Neural progenitor cell (in vitro differentiated cells): ENCODE measurements around the gene ANKS1B. TPM values are rescaled to one million over a fixed set of nuclear protein-coding genes. Genes with fewer than 3 reads are reported as not detected.

Experiments
- DNase-seq: peaks from one replicate; pipeline ENCODE4 v3.0.0-alpha.2; 2016; ENCODE audit warnings: low spot score
- H2AFZ ChIP-seq: fragments of 200-600 bp; sonication (generic); replicated peaks from 2 replicates; pipeline ENCODE4 v1.6.1; 2016; ENCODE audit warnings: antibody characterized with exemption
- H3F3A ChIP-seq: fragments of 200-600 bp; sonication (generic); 2 replicates; pipeline ENCODE4 v1.6.1; 2016; ENCODE audit warnings: antibody characterized with exemption, low read depth
- H3K27ac ChIP-seq: fragments of 200-600 bp; sonication (generic); 2 replicates; pipeline ENCODE4 v1.5.1; 2016; ENCODE audit warnings: mild to moderate bottlenecking
- H3K27me3 ChIP-seq: fragments of 200-600 bp; sonication (generic); 2 replicates; pipeline ENCODE4 v1.6.1; 2016; ENCODE audit warnings: mild to moderate bottlenecking, moderate library complexity
- H3K36me3 ChIP-seq: fragments of 200-600 bp; sonication (generic); 2 replicates; pipeline ENCODE4 v1.5.1; 2016
- H3K4me1 ChIP-seq: fragments of 200-600 bp; sonication (generic); 2 replicates; pipeline ENCODE4 v1.6.1; 2016; ENCODE audit warnings: mixed run types
- H3K4me2 ChIP-seq: fragments of 200-600 bp; sonication (generic); 2 replicates; pipeline ENCODE4 v1.6.1; 2016
- H3K4me3 ChIP-seq: fragments of 200-600 bp; sonication (generic); 2 replicates; pipeline ENCODE4 v1.5.1; 2016
- H3K79me2 ChIP-seq: fragments of 200-600 bp; sonication (generic); 2 replicates; pipeline ENCODE4 v1.6.1; 2016; ENCODE audit warnings: low read depth
- H3K9ac ChIP-seq: fragments of 200-600 bp; sonication (generic); 2 replicates; pipeline ENCODE4 v1.6.1; 2016
- H3K9me3 ChIP-seq: fragments of 200-600 bp; sonication (generic); 2 replicates; pipeline ENCODE4 v1.5.1; 2016; ENCODE audit warnings: low read depth
- H4K20me1 ChIP-seq: fragments of 200-600 bp; sonication (generic); 2 replicates; pipeline ENCODE4 v1.6.1; 2016; ENCODE audit warnings: low read depth
- H3K27ac Mint-ChIP-seq: 3 replicates; pipeline ENCODE4 v1.8.0; 2021; ENCODE audit warnings: mixed read lengths
- H3K27me3 Mint-ChIP-seq: 2 replicates; pipeline ENCODE4 v1.8.0; 2022; ENCODE audit warnings: low read depth, mild to moderate bottlenecking, inconsistent platforms, moderate library complexity, mixed read lengths; ENCODE audit not compliant: insufficient read depth
- H3K36me3 Mint-ChIP-seq: 3 replicates; pipeline ENCODE4 v1.8.0; 2021; ENCODE audit warnings: mixed read lengths
- H3K4me1 Mint-ChIP-seq: 3 replicates; pipeline ENCODE4 v1.8.0; 2021; ENCODE audit warnings: mixed read lengths
- H3K4me3 Mint-ChIP-seq: 3 replicates; pipeline ENCODE4 v1.8.0; 2021; ENCODE audit warnings: mild to moderate bottlenecking, moderate library complexity, mixed read lengths
- H3K9me3 Mint-ChIP-seq: 3 replicates; pipeline ENCODE4 v1.8.0; 2020; ENCODE audit warnings: mixed read lengths
- CTCF ChIP-seq: fragments of 200-600 bp; sonication (generic); IDR thresholded peaks from 2 replicates; pipeline ENCODE4 v1.5.1; 2017; ENCODE audit warnings: antibody characterized with exemption, mild to moderate bottlenecking
- EZH2 ChIP-seq: fragments of 200-600 bp; sonication (generic); IDR thresholded peaks from 2 replicates; pipeline ENCODE4 v1.6.1; 2017; ENCODE audit warnings: antibody characterized with exemption, mild to moderate bottlenecking, moderate library complexity
- EZH2phosphoT487 ChIP-seq: fragments of 200-600 bp; sonication (generic); IDR thresholded peaks from 2 replicates; pipeline ENCODE4 v1.6.1; 2017; ENCODE audit warnings: antibody characterized with exemption
- total RNA-seq: library from RNA; depleted of rRNA; stranded (reverse); fragments of >200 nt; gene quantifications from 2 replicates; pipeline ENCODE4 v1.2.3, GENCODE V29; 2015; ENCODE audit warnings: low replicate concordance

The ANKS1B gene
- total RNA-seq, 1 donor from 2014 or later: 7.9 TPM

- no peak for DNase-seq
- Mint-ChIP-seq H3K4me3 (no peak overlapping the region), H3K9me3 (peaks cover 3% of the 10 kb centered on the region), H3K27me3 (no peaks in the 10 kb centered on the region), H3K36me3 (no peaks in the 10 kb centered on the region), H3K27ac (no peak overlapping the region), H3K4me1 (no peaks in the 10 kb centered on the region)
- Histone ChIP-seq H4K20me1 (no peaks in the 10 kb centered on the region), H3K36me3 (no peaks in the 10 kb centered on the region), H3K79me2 (no peaks in the 10 kb centered on the region), H2AFZ (no peak overlapping the region), H3K9ac (no peak overlapping the region), H3K4me1 (peaks cover 6% of the 10 kb centered on the region), H3K27ac (no peak overlapping the region), H3K4me2 (no peak overlapping the region), H3K4me3 (no peak overlapping the region), H3F3A (no peaks in the 10 kb centered on the region), H3K9me3 (no peaks in the 10 kb centered on the region), H3K27me3 (no peaks in the 10 kb centered on the region)
- TF ChIP-seq CTCF: no peak
- TF ChIP-seq EZH2phosphoT487: no peak
- TF ChIP-seq EZH2: no peak
Measured at GRCh38 chr12:99309812-99310211, 674.9 kb downstream of the ANKS1B start.

GRCh38 chr12:99302874-99303273 lies 681.9 kb downstream of the ANKS1B start:
- no peaks in the 10 kb centered on the region for H3F3A ChIP-seq

GRCh38 chr12:99287136-99287535 lies 697.6 kb downstream of the ANKS1B start:
- peak; percentile 38 for TF ChIP-seq CTCF
- TF ChIP-seq EZH2: no peak
- peak; percentile 29 for DNase-seq

More at GRCh38 chr12:99302874-99303273, 681.9 kb downstream of the ANKS1B start:
- no peaks in the 10 kb centered on the region for H3K9me3 ChIP-seq
- Mint-ChIP-seq H3K27me3 (no peaks in the 10 kb centered on the region), H3K36me3 (no peaks in the 10 kb centered on the region), H3K4me1 (no peaks in the 10 kb centered on the region), H3K9me3 (peaks cover 7% of the 10 kb centered on the region), H3K4me3 (no peak overlapping the region), H3K27ac (no peak overlapping the region)
- no peak overlapping the region for H3K4me3 ChIP-seq
- no peaks in the 10 kb centered on the region for H4K20me1 ChIP-seq
- no peak overlapping the region for H3K4me2 ChIP-seq
- no peak for DNase-seq
- no peak overlapping the region for H3K27ac ChIP-seq
- no peaks in the 10 kb centered on the region for H3K36me3 ChIP-seq
- no peaks in the 10 kb centered on the region for H3K4me1 ChIP-seq
- H2AFZ ChIP-seq: no peak overlapping the region
- TF ChIP-seq CTCF (no peak), EZH2 (no peak), EZH2phosphoT487 (no peak)
- H3K79me2 ChIP-seq: no peaks in the 10 kb centered on the region
- no peak overlapping the region for H3K9ac ChIP-seq
- no peaks in the 10 kb centered on the region for H3K27me3 ChIP-seq

More at GRCh38 chr12:99287136-99287535, 697.6 kb downstream of the ANKS1B start:
- Histone ChIP-seq H2AFZ (no peak overlapping the region), H4K20me1 (no peaks in the 10 kb centered on the region), H3K9ac (no peak overlapping the region), H3K79me2 (no peaks in the 10 kb centered on the region), H3K27ac (no peak overlapping the region), H3K4me1 (peaks cover 22% of the 10 kb centered on the region), H3K36me3 (no peaks in the 10 kb centered on the region), H3F3A (peaks cover 9% of the 10 kb centered on the region), H3K27me3 (no peaks in the 10 kb centered on the region), H3K4me2 (no peak overlapping the region), H3K4me3 (no peak overlapping the region), H3K9me3 (no peaks in the 10 kb centered on the region)
- Mint-ChIP-seq H3K9me3 (peaks cover 21% of the 10 kb centered on the region), H3K27ac (no peak overlapping the region), H3K4me3 (no peak overlapping the region), H3K27me3 (no peaks in the 10 kb centered on the region), H3K4me1 (peaks cover 3% of the 10 kb centered on the region), H3K36me3 (no peaks in the 10 kb centered on the region)
